IMR-90 (cell line): Measurements from ENCODE around the gene BTBD9. TPM values are rescaled to one million over a fixed set of nuclear protein-coding genes. Genes with fewer than 3 reads are reported as not detected.

Source experiments
- ATAC-seq: fragments of 200-7000 bp; cut with Tn5 transposase; 2 replicates; pipeline ENCODE4 v1.9.1; 2020; ENCODE audit warnings: low read depth, mild to moderate bottlenecking, moderate library complexity
- BruUV-seq: library from RNA; stranded (reverse); fragments of 400-500 nt; replicated peaks from 2 replicates; lab custom pipeline; 2021; lab: Mats Ljungman, UMichigan
- CTCF ChIA-PET: fragments of 300-600 bp; formaldehyde crosslinking; extraction: SDS; loops from one replicate; lab custom pipeline; 2021; ENCODE audit warnings: antibody characterized with exemption; lab: Yijun Ruan, JAX
- POLR2A ChIA-PET: fragments of 300-600 bp; sonication (Branson Sonifier 250); formaldehyde crosslinking; loops from one replicate; lab custom pipeline; 2022; ENCODE audit warnings: antibody characterized with exemption; ENCODE audit not compliant: unreplicated experiment; lab: Charles Lee
- DNase-seq: peaks from one replicate; pipeline ENCODE4 v3.0.0; 2013
- H2AFZ ChIP-seq: replicated peaks from 2 replicates; pipeline ENCODE3; 2013; ENCODE audit warnings: low read length, mild to moderate bottlenecking; ENCODE audit not compliant: poor library complexity
- H2AK5ac ChIP-seq: 2 replicates; pipeline ENCODE4 v1.6.1; 2013; ENCODE audit warnings: low read depth, low read length, inconsistent platforms
- H2AK9ac ChIP-seq: replicated peaks from 2 replicates; pipeline ENCODE3; 2013; ENCODE audit warnings: mild to moderate bottlenecking, low read depth, low read length, moderate library complexity; ENCODE audit not compliant: poor library complexity
- H2BK120ac ChIP-seq: 2 replicates; pipeline ENCODE4 v1.6.1; 2013; ENCODE audit warnings: low read depth, low read length, inconsistent platforms
- H2BK15ac ChIP-seq: 3 replicates; pipeline ENCODE4 v1.6.1; 2013; ENCODE audit warnings: low read depth, low read length, inconsistent platforms
- H2BK20ac ChIP-seq: 2 replicates; pipeline ENCODE4 v1.6.1; 2013; ENCODE audit warnings: low read depth, mild to moderate bottlenecking, inconsistent platforms, low read length, moderate library complexity
- H2BK5ac ChIP-seq: 2 replicates; pipeline ENCODE4 v1.6.1; 2013; ENCODE audit warnings: mild to moderate bottlenecking, low read depth, low read length, inconsistent platforms; ENCODE audit not compliant: poor library complexity, severe bottlenecking
- H3K14ac ChIP-seq: replicated peaks from 2 replicates; pipeline ENCODE4 v1.6.1; 2013; ENCODE audit warnings: low read depth, low read length, inconsistent platforms
- H3K18ac ChIP-seq: 2 replicates; pipeline ENCODE4 v1.6.1; 2013; ENCODE audit warnings: low read depth, low read length, control low read depth
- H3K23ac ChIP-seq: 2 replicates; pipeline ENCODE4 v1.6.1; 2013; ENCODE audit warnings: low read depth, low read length, inconsistent platforms
- H3K27ac ChIP-seq: 2 replicates; pipeline ENCODE4 v1.5.1; 2013; ENCODE audit warnings: mild to moderate bottlenecking, control low read depth, low read length; ENCODE audit not compliant: insufficient read depth
- H3K27me3 ChIP-seq: 2 replicates; pipeline ENCODE4 v1.6.1; 2013; ENCODE audit warnings: low read length; ENCODE audit not compliant: control insufficient read depth, insufficient read depth
- H3K36me3 ChIP-seq: 2 replicates; pipeline ENCODE4 v1.6.1; 2013; ENCODE audit warnings: low read length, mixed read lengths; ENCODE audit not compliant: control insufficient read depth, insufficient read depth
- H3K4ac ChIP-seq: 2 replicates; pipeline ENCODE4 v1.6.1; 2013; ENCODE audit warnings: low read depth, low read length, inconsistent platforms
- H3K4me1 ChIP-seq: 2 replicates; pipeline ENCODE4 v1.6.1; 2013; ENCODE audit warnings: low read length, mixed read lengths; ENCODE audit not compliant: control insufficient read depth, insufficient read depth
- H3K4me2 ChIP-seq: 2 replicates; pipeline ENCODE4 v1.6.1; 2013; ENCODE audit warnings: low read depth, mild to moderate bottlenecking, control low read depth, low read length, moderate library complexity
- H3K4me3 ChIP-seq: 2 replicates; pipeline ENCODE4 v1.5.1; 2013; ENCODE audit warnings: low read depth, mild to moderate bottlenecking, control low read depth, low read length, moderate library complexity; ENCODE audit not compliant: insufficient read depth
- H3K56ac ChIP-seq: 2 replicates; pipeline ENCODE4 v1.6.1; 2013; ENCODE audit warnings: low read length, inconsistent platforms; ENCODE audit not compliant: insufficient read depth; ENCODE audit errors: extremely low read depth
- H3K79me1 ChIP-seq, 2 experiments: 2 replicates each; pipeline ENCODE4 v1.6.1; 2013; ENCODE audit warnings: low read length in 2 of 2, inconsistent platforms in 1 of 2, low read depth in 1 of 2
- H3K9ac ChIP-seq: 2 replicates; pipeline ENCODE4 v1.6.1; 2013; ENCODE audit warnings: low read depth, low read length, control low read depth
- H3K9me1 ChIP-seq: 2 replicates; pipeline ENCODE4 v1.6.1; 2013; ENCODE audit warnings: low read length, inconsistent platforms; ENCODE audit not compliant: insufficient read depth
- H3K9me3 ChIP-seq: 2 replicates; pipeline ENCODE4 v1.6.1; 2013; ENCODE audit warnings: low read length; ENCODE audit not compliant: control insufficient read depth, insufficient read depth
- H4K20me1 ChIP-seq: 2 replicates; pipeline ENCODE4 v1.6.1; 2013; ENCODE audit warnings: low read length, inconsistent platforms; ENCODE audit not compliant: insufficient read depth
- H4K5ac ChIP-seq: 2 replicates; pipeline ENCODE4 v1.6.1; 2013; ENCODE audit warnings: mild to moderate bottlenecking, low read depth, low read length, control low read depth
- H4K8ac ChIP-seq, 2 experiments: 2 replicates each; pipeline ENCODE4 v1.6.1; 2013; ENCODE audit warnings: low read depth in 2 of 2, low read length in 2 of 2, control low read depth in 1 of 2, inconsistent platforms in 1 of 2
- H4K91ac ChIP-seq: 2 replicates; pipeline ENCODE4 v1.6.1; 2013; ENCODE audit warnings: low read depth, low read length, inconsistent platforms; ENCODE audit not compliant: insufficient read depth
- MAFK ChIP-seq: IDR thresholded peaks from 2 replicates; pipeline ENCODE4 v1.6.1; 2012; ENCODE audit warnings: low read depth, low read length, improper control_type of control experiment
- MAZ ChIP-seq: IDR thresholded peaks from 2 replicates; pipeline ENCODE4 v1.6.1; 2012; ENCODE audit warnings: low read depth, mild to moderate bottlenecking, low read length, improper control_type of control experiment, moderate library complexity, borderline replicate concordance
- MXI1 ChIP-seq: IDR thresholded peaks from 2 replicates; pipeline ENCODE4 v1.6.1; 2012; ENCODE audit warnings: low read depth, mild to moderate bottlenecking, low read length, moderate library complexity, borderline replicate concordance
- NFE2L2 ChIP-seq: fragments of 150-350 bp; IDR thresholded peaks from 2 replicates; pipeline ENCODE4 v1.6.1; 2016; ENCODE audit warnings: low read depth, mild to moderate bottlenecking, low read length
- RFX5 ChIP-seq: IDR thresholded peaks from 2 replicates; pipeline ENCODE4 v1.8.0; 2012; ENCODE audit warnings: low read depth, mild to moderate bottlenecking, low read length, moderate library complexity
- SMC3 ChIP-seq: fragments of 150-350 bp; IDR thresholded peaks from 2 replicates; pipeline ENCODE4 v1.6.1; 2016; ENCODE audit warnings: low read depth, mild to moderate bottlenecking, antibody characterized with exemption, low read length, moderate library complexity
- WGBS, 2 experiments: methylation state at CpG; one replicate each; pipeline versions ENCODE4 v1.1.5 to v1.1.7; 2013; ENCODE audit warnings: missing lambda C conversion rate in 2 of 2; ENCODE audit not compliant: insufficient read length in 1 of 2; ENCODE audit errors: extremely low coverage in 2 of 2; 5-methylcytosine and 5-hydroxymethylcytosine counted together
- dilution Hi-C: fragments of 300-500 bp; cut with HindIII; formaldehyde crosslinking; loops from one replicate; pipeline ENCODE4 v1.14.3; 2018; ENCODE audit warnings: low sequenced_read_pairs; ENCODE audit not compliant: unreplicated experiment
- in situ Hi-C: fragments of 300-500 bp; cut with MboI; formaldehyde crosslinking; loops from 3 replicates; pipeline ENCODE4 v1.14.3; 2019; ENCODE audit warnings: low sequenced_read_pairs, inconsistent platforms, mixed read lengths
- intact Hi-C: fragments of 100-400 bp; cut with micrococcal nuclease; formaldehyde crosslinking; loops from 2 replicates; pipeline ENCODE4 v1.10.0; 2022
- polyA plus RNA-seq, 3 experiments: library from polyadenylated mRNA; depleted of rRNA; stranded (reverse); fragments of >200 nt; gene quantifications; 2 replicates each; pipeline ENCODE4 v1.2.3, GENCODE V29; 2012; ENCODE audit warnings: low replicate concordance in 1 of 3
- total RNA-seq: library from RNA; depleted of rRNA; stranded (reverse); fragments of >200 nt; gene quantifications from 2 replicates; pipeline ENCODE4 v1.2.3, GENCODE V29; 2012
- TF ChIP-seq, protein P1 (sequence below): fragments of 150-350 bp; IDR thresholded peaks from 2 replicates; pipeline ENCODE4 v1.6.1; 2016; ENCODE audit warnings: low read depth, mild to moderate bottlenecking, low read length, moderate library complexity, borderline replicate concordance

The BTBD9 gene
- total and polyA plus RNA-seq, 2 of the 4 experiments (the other 2 are of a cell fraction), result 4.1 to 22.0 TPM

DNA sequence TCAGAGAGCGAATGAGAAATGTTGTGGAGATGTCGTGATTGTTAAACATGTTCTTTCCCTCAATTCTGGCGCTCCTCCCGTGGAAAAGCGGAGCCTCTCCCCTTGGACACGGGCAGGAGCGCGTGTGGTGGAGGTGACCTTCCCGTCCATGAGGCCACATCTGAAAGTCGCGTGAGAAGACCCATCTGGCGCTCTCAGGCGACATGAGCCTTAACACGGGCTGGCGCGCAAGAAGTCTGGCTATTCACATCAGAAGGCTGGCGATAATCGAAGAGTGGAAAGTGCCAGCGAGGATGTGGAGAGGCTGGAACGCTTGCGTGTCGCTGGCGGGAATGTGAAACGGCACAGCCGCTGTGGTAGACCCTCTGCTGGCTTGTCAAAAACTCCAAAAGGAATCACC lies 478.9 kb downstream of the BTBD9 start:
- Histone ChIP-seq H3K79me1 (peaks cover 10 to 45% of the 10 kb centered on the region in 2 experiments), H2BK20ac (no peak overlapping the region), H3K27ac (no peak overlapping the region), H2AFZ (no peak overlapping the region), H2BK15ac (no peak overlapping the region), H3K4me1 (peaks cover 5% of the 10 kb centered on the region; the same call in 1 of the 2 replicates), H4K8ac (no peak overlapping the region), H3K23ac (no peak overlapping the region), H3K14ac (no peak overlapping the region), H3K4me2 (no peak overlapping the region), H2BK120ac (no peak overlapping the region), H2BK5ac (no peak overlapping the region), H3K4me3 (no peak overlapping the region), H3K9ac (no peak overlapping the region), H3K4ac (no peak overlapping the region), H3K9me1 (peaks cover 17% of the 10 kb centered on the region), H2AK5ac (no peak overlapping the region), H3K36me3 (peaks cover 8% of the 10 kb centered on the region; the same call in 1 of the 2 replicates), H3K56ac (no peak overlapping the region), H4K5ac (no peak overlapping the region), H2AK9ac (no peak overlapping the region), H4K91ac (no peak overlapping the region), H3K9me3 (no peaks in the 10 kb centered on the region), H3K27me3 (no peaks in the 10 kb centered on the region), H3K18ac (no peak overlapping the region), H4K20me1 (peaks cover 9% of the 10 kb centered on the region; the same call in 1 of the 2 replicates)
- CTCF ChIA-PET, result no interaction called here
- ATAC-seq, result no peak
- dilution Hi-C loops (no loop called here), intact Hi-C loops (no loop called here), in situ Hi-C loops (no loop called here)
- TF ChIP-seq MXI1 (no peak), NFE2L2 (no peak), SMC3 (no peak), MAZ (no peak), RFX5 (no peak), MAFK (no peak)
- TF ChIP-seq, protein P1, sequence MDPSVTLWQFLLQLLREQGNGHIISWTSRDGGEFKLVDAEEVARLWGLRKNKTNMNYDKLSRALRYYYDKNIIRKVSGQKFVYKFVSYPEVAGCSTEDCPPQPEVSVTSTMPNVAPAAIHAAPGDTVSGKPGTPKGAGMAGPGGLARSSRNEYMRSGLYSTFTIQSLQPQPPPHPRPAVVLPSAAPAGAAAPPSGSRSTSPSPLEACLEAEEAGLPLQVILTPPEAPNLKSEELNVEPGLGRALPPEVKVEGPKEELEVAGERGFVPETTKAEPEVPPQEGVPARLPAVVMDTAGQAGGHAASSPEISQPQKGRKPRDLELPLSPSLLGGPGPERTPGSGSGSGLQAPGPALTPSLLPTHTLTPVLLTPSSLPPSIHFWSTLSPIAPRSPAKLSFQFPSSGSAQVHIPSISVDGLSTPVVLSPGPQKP, result no peak
- POLR2A ChIA-PET, result no interaction called here
- WGBS, 2 experiments, result 99% methylated on average over 23 of the region's 25 CpGs; no CpG with 5 or more reads in 1 of the 2 experiments
- no TSS peak for BruUV-seq
- no peak for DNase-seq
